H1 (cell line): ENCODE measurements around the gene TBC1D10A. TPM values are rescaled to one million over a fixed set of nuclear protein-coding genes. Genes with fewer than 3 reads are reported as not detected.

ENCODE experiments used
- CBX8 ChIP-seq: fragments of 300-800, 300-1000 bp; sonication (generic); IDR thresholded peaks from 2 replicates; pipeline ENCODE4 v1.7.1; 2016; ENCODE audit warnings: low read depth, low read length, borderline replicate concordance
- JUN ChIP-seq: IDR thresholded peaks from 2 replicates; pipeline ENCODE4 v1.6.1; 2011; ENCODE audit warnings: low read depth, mild to moderate bottlenecking, improper control_type of control experiment, low read length
- SRF ChIP-seq: IDR thresholded peaks from 2 replicates; pipeline ENCODE4 v1.6.1; 2011; ENCODE audit warnings: mild to moderate bottlenecking, low read depth, low read length, moderate library complexity
- polyA plus RNA-seq, 7 experiments: library from polyadenylated mRNA; depleted of rRNA in 3 of 7; stranded (reverse) in 5 of 7; unstranded in 2 of 7; fragments of >200 nt in 5 of 7; fragments of 200-250 nt in 2 of 7; gene quantifications; 1 replicate in 5 of 7; 2 replicates in 1 of 7; 4 replicates in 1 of 7; pipeline versions ENCODE4 v1.2.1 to v1.2.3, GENCODE V29; 2011 to 2013; ENCODE audit warnings: missing spikeins in 2 of 7, mixed read lengths in 2 of 7
- total RNA-seq: library from RNA; stranded (reverse); fragmentation: NEBNext Ultra II Directional; extraction: Animal tissue kit (Norgen Biotek cat#: 25700); gene quantifications from 2 replicates; pipeline ENCODE4 v1.2.1, GENCODE V29; 2021
- TF ChIP-seq, protein P1 (sequence below), 3 experiments: IDR thresholded peaks; 1 replicate in 2 of 3; 2 replicates in 1 of 3; pipeline versions ENCODE4 v1.5.1 to v1.6.1; 2011; ENCODE audit warnings: low read length in 3 of 3, mild to moderate bottlenecking in 3 of 3, inconsistent platforms in 2 of 3, low read depth in 1 of 3, moderate library complexity in 1 of 3; ENCODE audit not compliant: insufficient read depth in 1 of 3; ENCODE audit errors: control extremely low read depth in 1 of 3

TBC1D10A gene
- total and polyA plus RNA-seq, 2 of the 8 experiments (the other 6 are each of a cell fraction or from before 2014, with no cell fraction given): 5.4 to 7.0 TPM

DNA sequence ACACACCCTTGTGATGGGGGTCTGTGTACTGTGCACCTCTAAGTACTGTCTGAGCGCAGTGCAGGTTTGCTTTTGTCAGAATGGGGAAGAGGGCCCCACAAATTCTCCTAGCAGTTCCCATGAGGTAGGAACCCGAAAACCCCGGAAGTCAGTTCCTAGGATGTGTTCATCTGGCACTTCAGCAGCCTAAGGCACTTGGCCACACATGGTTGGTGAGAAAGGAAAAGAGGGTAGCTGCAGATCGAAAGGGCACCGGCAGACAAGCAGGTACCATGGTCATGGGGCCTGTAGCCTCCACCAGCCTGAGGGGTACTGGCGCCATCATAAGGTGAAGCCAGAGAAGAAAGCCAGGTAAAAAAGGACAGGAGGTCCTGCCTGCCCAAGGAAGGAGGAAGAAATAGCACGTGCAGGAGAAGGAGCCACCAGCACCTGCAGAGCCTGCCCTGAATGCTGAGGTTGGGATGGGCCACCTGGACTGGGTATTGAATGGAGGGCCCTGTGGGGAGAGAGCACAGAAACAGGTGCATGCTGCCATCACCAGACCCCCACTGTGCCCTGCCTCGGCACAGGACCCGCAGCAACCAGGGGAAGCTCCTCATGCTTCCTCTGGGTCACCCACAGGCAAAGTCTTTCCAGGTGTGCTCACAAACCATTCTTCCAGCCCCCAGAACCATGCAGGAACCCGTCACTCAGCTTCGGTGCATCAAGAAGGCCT lies 29.3 kb downstream of the TBC1D10A start (continued):
- TF ChIP-seq, protein P1, sequence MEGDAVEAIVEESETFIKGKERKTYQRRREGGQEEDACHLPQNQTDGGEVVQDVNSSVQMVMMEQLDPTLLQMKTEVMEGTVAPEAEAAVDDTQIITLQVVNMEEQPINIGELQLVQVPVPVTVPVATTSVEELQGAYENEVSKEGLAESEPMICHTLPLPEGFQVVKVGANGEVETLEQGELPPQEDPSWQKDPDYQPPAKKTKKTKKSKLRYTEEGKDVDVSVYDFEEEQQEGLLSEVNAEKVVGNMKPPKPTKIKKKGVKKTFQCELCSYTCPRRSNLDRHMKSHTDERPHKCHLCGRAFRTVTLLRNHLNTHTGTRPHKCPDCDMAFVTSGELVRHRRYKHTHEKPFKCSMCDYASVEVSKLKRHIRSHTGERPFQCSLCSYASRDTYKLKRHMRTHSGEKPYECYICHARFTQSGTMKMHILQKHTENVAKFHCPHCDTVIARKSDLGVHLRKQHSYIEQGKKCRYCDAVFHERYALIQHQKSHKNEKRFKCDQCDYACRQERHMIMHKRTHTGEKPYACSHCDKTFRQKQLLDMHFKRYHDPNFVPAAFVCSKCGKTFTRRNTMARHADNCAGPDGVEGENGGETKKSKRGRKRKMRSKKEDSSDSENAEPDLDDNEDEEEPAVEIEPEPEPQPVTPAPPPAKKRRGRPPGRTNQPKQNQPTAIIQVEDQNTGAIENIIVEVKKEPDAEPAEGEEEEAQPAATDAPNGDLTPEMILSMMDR (IDR thresholded peaks at IDR 0.05; ENCODE audit: control extremely low read depth in 1 of 3, insufficient read depth in 1 of 3, low read depth in 1 of 3, low read length in 3 of 3): no peak
- TF ChIP-seq SRF (no peak), CBX8 (no peak), JUN (no peak)
- TF ChIP-seq, all 59 proteins: peak for 0
